Measurements from ENCODE around the gene TMEM229B. TPM values are rescaled to one million over a fixed set of nuclear protein-coding genes. Genes with fewer than 3 reads are reported as not detected.

TMEM229B gene
- total and polyA plus RNA-seq, 2 of the 4 experiments (the other 2 are of a cell fraction): under 0.01 TPM; not detected in 1

- no TSS peak for BruUV-seq (replicated peaks)
- H4K8ac ChIP-seq (ENCODE audit: low read depth in 2 of 2, low read length in 2 of 2): no peak overlapping the region
- 94% methylated on average over 2 of the region's 7 CpGs; no CpG with 5 or more reads in 1 of the 2 experiments for WGBS, 2 experiments (ENCODE audit: extremely low coverage in 2 of 2, insufficient read length in 1 of 2)
- dilution Hi-C loops (cut with HindIII; ENCODE audit: low sequenced_read_pairs, unreplicated experiment) (no loop called here), intact Hi-C loops (cut with micrococcal nuclease) (no loop called here), in situ Hi-C loops (cut with MboI; ENCODE audit: low sequenced_read_pairs) (no loop called here)
- H2BK5ac ChIP-seq (ENCODE audit: low read depth, low read length, poor library complexity, severe bottlenecking): no peak overlapping the region
- no peak for ATAC-seq (ENCODE audit: low read depth)
- H3K27me3 ChIP-seq (ENCODE audit: control insufficient read depth, insufficient read depth, low read length): peaks cover 15% of the 10 kb centered on the region
- no peaks in the 10 kb centered on the region for H3K9me1 ChIP-seq (ENCODE audit: insufficient read depth, low read length)
- DNase-seq: no peak
- no peaks in the 10 kb centered on the region for H4K20me1 ChIP-seq (ENCODE audit: insufficient read depth, low read length)
- H3K36me3 ChIP-seq (ENCODE audit: control insufficient read depth, insufficient read depth, low read length): no peaks in the 10 kb centered on the region
- H3K4me3 ChIP-seq (ENCODE audit: insufficient read depth, low read depth, low read length): no peak overlapping the region
- no peak overlapping the region for H3K4ac ChIP-seq (ENCODE audit: low read depth, low read length)
- no peak overlapping the region for H3K4me2 ChIP-seq (ENCODE audit: low read depth, low read length)
- H2AFZ ChIP-seq (replicated peaks; ENCODE audit: low read length, poor library complexity): no peak overlapping the region
- H4K5ac ChIP-seq (ENCODE audit: low read depth, low read length): no peak overlapping the region
- no peak overlapping the region for H2BK15ac ChIP-seq (ENCODE audit: low read depth, low read length)
- no peak overlapping the region for H3K56ac ChIP-seq (ENCODE audit: extremely low read depth, insufficient read depth, low read length)
- H2AK5ac ChIP-seq (ENCODE audit: low read depth, low read length): no peak overlapping the region
- H2AK9ac ChIP-seq (replicated peaks; ENCODE audit: low read depth, low read length, poor library complexity): no peak overlapping the region
- H2BK120ac ChIP-seq (ENCODE audit: low read depth, low read length): no peak overlapping the region
- POLR2A ChIA-PET (ENCODE audit: unreplicated experiment): no interaction called here
- no peak overlapping the region for H3K27ac ChIP-seq (ENCODE audit: insufficient read depth, low read length)
- no peak overlapping the region for H3K9ac ChIP-seq (ENCODE audit: low read depth, low read length)
- H3K14ac ChIP-seq (replicated peaks; ENCODE audit: low read depth, low read length): no peak overlapping the region
- H3K9me3 ChIP-seq (ENCODE audit: control insufficient read depth, insufficient read depth, low read length): no peaks in the 10 kb centered on the region
- TF ChIP-seq USF2 (IDR thresholded peaks at IDR 0.05; ENCODE audit: low read depth, low read length) (no peak), FOS (IDR thresholded peaks at IDR 0.05; ENCODE audit: low read depth, low read length) (no peak), RCOR1 (IDR thresholded peaks at IDR 0.05; ENCODE audit: insufficient replicate concordance, low read length) (no peak), CHD1 (IDR thresholded peaks at IDR 0.05; ENCODE audit: low read depth, low read length) (no peak), CEBPB (IDR thresholded peaks at IDR 0.05; ENCODE audit: low read depth, low read length) (no peak), MAFK (IDR thresholded peaks at IDR 0.05; ENCODE audit: low read depth, low read length) (no peak), MXI1 (IDR thresholded peaks at IDR 0.05; ENCODE audit: borderline replicate concordance, low read depth, low read length) (no peak), CTCF (conservative IDR thresholded peaks at IDR 0.05; ENCODE audit: low read depth, low read length) (no peak), ELK1 (IDR thresholded peaks at IDR 0.05; ENCODE audit: borderline replicate concordance, low read depth, low read length) (no peak), BHLHE40 (IDR thresholded peaks at IDR 0.05; ENCODE audit: low read depth, low read length) (no peak), RFX5 (IDR thresholded peaks at IDR 0.05; ENCODE audit: low read depth, low read length) (no peak), MAZ (IDR thresholded peaks at IDR 0.05; ENCODE audit: borderline replicate concordance, low read depth, low read length) (no peak), POLR2A (IDR thresholded peaks at IDR 0.05; ENCODE audit: low read depth, low read length) (no peak), RAD21 (IDR thresholded peaks at IDR 0.05; ENCODE audit: low read length) (no peak), SMC3 (IDR thresholded peaks at IDR 0.05; ENCODE audit: low read depth, low read length) (no peak), NFE2L2 (IDR thresholded peaks at IDR 0.05; ENCODE audit: low read depth, low read length) (no peak)
- CTCF ChIA-PET: no interaction called here
- no peak overlapping the region for H2BK20ac ChIP-seq (ENCODE audit: low read depth, low read length)
- H3K23ac ChIP-seq (ENCODE audit: low read depth, low read length): no peak overlapping the region
- H4K91ac ChIP-seq (ENCODE audit: insufficient read depth, low read depth, low read length): no peak overlapping the region
- H3K4me1 ChIP-seq (ENCODE audit: control insufficient read depth, insufficient read depth, low read length): no peaks in the 10 kb centered on the region
- H3K79me1 ChIP-seq (ENCODE audit: low read depth in 1 of 2, low read length in 2 of 2): no peaks in the 10 kb centered on the region
- H3K18ac ChIP-seq (ENCODE audit: low read depth, low read length): no peak overlapping the region
These were observed 14.8 kb upstream of the TMEM229B start for GRCh38 chr14:67503331-67503730.
